ENCODE results near the gene ATF7IP. TPM values are rescaled to one million over a fixed set of nuclear protein-coding genes. Genes with fewer than 3 reads are reported as not detected.

ATF7IP gene
- total RNA-seq, 4 donors from 2014 or later = 53.7 to 70.3 (median 56.3) TPM

DNA sequence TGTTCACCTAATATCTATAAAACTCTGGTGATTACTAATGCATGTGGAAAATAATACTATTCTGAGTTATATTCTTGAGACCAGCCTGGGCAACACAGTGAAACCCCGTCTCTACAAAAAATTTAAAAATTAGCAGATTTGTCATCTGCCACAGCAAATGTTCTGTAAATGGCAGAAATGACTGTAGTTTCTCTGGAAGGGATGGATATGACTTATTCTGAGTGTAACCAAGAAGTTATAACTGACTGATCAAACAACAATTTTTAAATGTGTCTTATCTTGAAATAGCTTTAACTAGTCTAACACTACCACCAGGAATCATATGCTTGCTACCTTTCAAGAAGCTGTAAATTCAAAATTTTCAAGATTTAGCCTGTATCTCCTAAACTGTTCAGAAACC lies 113.5 kb downstream of the ATF7IP start:
- TF ChIP-seq, protein P1, sequence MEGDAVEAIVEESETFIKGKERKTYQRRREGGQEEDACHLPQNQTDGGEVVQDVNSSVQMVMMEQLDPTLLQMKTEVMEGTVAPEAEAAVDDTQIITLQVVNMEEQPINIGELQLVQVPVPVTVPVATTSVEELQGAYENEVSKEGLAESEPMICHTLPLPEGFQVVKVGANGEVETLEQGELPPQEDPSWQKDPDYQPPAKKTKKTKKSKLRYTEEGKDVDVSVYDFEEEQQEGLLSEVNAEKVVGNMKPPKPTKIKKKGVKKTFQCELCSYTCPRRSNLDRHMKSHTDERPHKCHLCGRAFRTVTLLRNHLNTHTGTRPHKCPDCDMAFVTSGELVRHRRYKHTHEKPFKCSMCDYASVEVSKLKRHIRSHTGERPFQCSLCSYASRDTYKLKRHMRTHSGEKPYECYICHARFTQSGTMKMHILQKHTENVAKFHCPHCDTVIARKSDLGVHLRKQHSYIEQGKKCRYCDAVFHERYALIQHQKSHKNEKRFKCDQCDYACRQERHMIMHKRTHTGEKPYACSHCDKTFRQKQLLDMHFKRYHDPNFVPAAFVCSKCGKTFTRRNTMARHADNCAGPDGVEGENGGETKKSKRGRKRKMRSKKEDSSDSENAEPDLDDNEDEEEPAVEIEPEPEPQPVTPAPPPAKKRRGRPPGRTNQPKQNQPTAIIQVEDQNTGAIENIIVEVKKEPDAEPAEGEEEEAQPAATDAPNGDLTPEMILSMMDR (IDR thresholded peaks at IDR 0.05; ENCODE audit: low read depth) = no peak

DNA sequence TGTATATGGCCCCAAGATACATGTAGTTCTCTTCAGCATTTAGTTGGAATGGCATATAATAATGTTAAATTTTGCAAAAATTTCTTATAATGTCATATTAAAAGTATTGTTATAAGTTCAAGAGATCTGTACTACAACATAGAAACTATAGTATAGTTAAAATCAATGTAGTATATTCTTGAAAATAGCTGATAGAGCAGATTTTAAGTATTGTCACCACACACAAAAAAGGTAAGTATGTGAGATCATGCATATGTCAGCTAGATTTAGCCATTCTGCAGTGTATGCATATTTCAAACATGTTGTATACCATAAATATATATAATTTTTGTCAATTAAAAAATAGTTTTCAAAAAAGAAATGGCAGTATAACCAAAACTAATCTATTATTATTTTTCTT lies 115.7 kb downstream of the ATF7IP start:
- TF ChIP-seq, protein P1 (IDR thresholded peaks at IDR 0.05; ENCODE audit: low read depth) = no peak

DNA sequence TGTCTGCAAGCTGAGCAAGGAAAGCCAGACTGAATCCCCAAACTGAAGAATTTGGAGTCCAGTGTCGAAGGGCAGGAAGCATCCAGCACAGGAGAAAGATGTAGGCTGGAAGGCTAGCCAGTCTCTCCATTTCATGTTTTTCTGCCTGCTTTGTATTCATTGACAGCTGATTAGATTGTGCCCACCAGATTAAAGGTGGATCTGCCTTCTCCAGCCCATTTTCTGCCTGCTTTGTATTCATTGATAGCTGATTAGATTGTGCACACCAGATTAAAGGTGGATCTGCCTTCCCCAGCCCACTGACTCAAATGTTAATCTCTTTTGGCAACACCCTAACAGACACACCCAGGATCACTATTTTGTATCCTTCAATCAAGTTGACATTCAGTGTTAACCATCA lies 116.9 kb downstream of the ATF7IP start:
- TF ChIP-seq, protein P1 (IDR thresholded peaks at IDR 0.05; ENCODE audit: low read depth) = no peak

DNA sequence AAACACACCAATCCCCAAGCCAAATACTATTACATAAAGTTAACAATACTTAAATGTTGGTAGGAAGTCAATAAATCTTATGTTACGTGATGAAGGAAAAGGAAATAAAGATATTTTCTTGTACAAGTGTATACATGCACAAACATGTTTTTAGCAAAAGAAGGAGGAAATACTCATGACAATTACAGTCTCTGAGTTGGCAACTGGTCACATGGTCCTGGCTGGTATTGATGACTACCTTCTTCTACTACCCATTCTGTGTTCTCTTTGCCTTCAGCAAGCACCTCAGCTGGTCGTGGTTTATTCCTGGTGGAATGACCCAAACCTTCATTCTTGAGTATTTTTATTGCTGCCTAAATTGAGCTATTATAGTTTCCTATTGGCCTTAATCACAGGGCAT lies 117.4 kb downstream of the ATF7IP start:
- TF ChIP-seq, protein P1 (IDR thresholded peaks at IDR 0.05; ENCODE audit: low read depth) = no peak

DNA sequence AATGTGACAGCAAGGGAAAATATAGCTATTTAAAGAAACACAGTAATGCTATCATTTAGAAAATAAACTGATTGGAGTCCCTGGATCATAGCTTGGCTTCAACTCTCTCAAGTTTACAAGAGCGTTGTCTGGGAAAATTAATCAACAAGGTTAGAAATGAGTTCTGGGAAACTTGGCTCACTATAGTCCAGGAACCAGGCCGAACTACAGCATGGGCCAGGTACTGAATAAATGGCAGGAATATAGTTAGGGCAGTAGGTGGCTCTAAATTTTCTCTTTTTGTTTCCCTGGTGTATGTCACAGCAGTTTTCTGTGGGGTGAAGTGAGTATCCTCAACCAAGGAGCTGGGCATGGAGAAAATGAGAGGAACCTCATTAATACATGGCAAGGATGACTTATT lies 129.8 kb downstream of the ATF7IP start:
- TF ChIP-seq, protein P1 (IDR thresholded peaks at IDR 0.05; ENCODE audit: low read depth) = no peak

DNA sequence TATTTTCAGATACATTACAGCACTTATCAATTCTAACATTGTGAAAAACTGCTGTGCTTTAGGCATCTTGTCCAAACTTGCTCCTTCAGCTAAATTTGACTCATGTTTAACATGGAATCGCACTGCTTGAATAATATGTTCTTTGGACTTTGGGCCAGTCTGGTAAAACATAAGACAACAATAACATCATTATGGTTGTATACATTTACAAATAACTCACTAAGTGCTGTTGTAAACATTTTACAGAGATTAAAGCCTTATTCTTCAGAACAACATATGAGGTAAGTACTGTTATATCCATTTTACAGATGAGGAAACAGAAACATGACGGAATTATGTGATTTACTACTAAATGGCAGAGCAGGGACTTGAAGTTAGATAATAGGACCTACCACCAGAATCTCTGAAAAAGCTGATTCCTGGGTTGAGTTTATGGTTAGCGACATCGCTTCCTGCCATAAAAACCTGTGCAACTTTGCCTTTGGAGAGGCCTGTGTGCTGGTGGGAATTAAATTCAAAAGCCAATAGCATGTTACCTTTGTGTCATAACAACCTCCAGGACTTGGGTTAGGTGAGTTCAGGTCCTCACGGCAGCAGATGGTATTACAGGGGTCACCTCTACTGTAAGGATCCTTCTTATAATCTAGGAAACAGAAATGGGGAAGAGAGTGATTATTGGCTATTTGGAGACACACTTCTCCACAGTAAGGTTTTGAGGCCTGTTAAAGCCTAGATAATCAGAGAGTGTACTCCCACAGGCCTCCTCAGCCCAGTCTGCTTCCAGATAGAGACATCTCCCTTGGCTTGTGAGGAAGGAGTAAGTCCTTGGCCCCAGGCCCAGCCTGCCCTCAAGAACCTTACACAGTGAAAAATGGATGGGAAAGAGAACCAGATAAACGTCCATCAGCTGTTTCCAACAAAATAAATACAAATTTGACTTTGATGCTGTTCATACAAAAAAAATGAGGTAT lies 140.4 kb downstream of the ATF7IP start:
- TF ChIP-seq, protein P1 (IDR thresholded peaks at IDR 0.05; ENCODE audit: low read depth) = no peak

DNA sequence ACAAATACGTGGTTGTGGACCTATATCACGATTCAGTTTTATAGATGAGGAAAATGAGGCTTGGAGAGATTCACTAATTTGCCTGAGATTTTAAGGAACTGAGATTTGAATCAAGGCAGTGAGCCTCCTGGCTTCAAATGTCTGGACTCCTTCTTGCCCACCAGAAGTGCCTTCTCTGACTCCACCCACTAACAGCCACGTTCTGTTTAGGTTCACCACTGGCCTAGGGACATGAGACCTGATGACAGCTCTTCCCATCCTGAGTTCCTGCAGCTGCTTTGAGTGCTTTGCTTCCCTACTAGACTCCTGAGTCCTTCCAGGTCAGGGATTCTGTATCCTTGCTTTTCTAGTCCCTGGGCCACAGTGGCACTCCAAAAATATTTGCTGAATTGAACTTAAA lies 145.1 kb downstream of the ATF7IP start:
- TF ChIP-seq, protein P1 (IDR thresholded peaks at IDR 0.05; ENCODE audit: low read depth) = no peak
